HG03097 (cell line): Measurements from ENCODE around the gene GIMAP2.
A peak's percentile ranks its signal among the peaks of the same experiment; 100 is the strongest.
"Not testable (repeated sequence)": the region's sequence is repeated elsewhere in the genome, so short reads cannot be mapped to it uniquely, and the experiment has no call there.

Experiments
- ATAC-seq: cut with Tn5 transposase; IDR thresholded peaks from one replicate; pipeline ENCODE4 v1.9.1; 2021; ENCODE audit not compliant: unreplicated experiment, low FRiP score

The GIMAP2 gene

GRCh38 chr7:150676276-150676675 lies 9.2 kb upstream of the GIMAP2 start:
- ATAC-seq, result not testable (repeated sequence)

- ATAC-seq, result not testable (repeated sequence)
Observed at GRCh38 chr7:150676854-150677253, 8.7 kb upstream of the GIMAP2 start.

GRCh38 chr7:150678601-150679000 lies 6.9 kb upstream of the GIMAP2 start:
- ATAC-seq, result not testable (repeated sequence)

GRCh38 chr7:150680364-150680763 lies 5.1 kb upstream of the GIMAP2 start:
- not testable (repeated sequence) for ATAC-seq

- ATAC-seq, result peak; percentile 45
Observed at GRCh38 chr7:150686030-150686631, 625 bp downstream of the GIMAP2 start.

DNA sequence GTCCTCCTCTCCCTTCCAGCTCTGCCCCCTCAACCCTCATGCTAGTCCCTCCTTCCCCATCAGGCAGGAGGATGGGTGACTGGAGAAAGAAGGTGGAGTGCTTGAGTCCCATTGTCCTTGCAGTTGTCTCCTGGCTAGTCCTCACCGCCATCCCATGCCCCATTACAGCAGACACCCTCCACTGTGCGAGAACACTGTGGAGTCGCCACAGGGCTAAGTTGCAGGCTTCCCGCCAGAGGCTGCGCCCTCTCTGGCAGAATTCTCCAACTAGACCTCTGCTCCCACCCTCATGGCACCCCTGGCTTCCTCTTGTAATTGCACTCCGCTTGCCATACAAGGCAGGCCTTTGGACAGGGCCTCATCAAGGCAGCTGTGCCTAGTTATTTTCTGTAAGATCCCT lies 3.1 kb downstream of the GIMAP2 start:
- ATAC-seq, result no peak

DNA sequence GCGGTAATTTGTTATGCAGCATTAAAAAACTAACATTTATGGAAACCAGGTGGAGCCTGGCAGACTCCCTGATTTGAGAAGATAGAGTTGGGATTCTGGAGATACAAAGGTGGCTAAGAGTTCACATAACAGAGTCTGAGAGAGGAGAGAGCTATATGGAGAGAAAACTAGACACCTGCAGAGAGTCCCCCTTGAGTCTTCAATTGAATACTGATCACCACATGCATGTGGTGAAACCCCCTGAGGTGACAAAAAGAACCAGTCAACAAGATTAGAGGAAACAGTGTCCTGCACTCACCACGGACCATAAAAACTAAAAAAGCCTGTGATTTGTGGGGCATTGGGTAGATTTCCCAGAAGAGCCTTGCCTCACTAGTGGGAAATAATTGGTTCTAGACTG lies 10.1 kb downstream of the GIMAP2 start:
- no peak for ATAC-seq

GRCh38 chr7:150703209-150703608 lies 17.7 kb downstream of the GIMAP2 start:
- ATAC-seq, result no peak

GRCh38 chr7:150715293-150715692 lies 29.8 kb downstream of the GIMAP2 start:
- no peak for ATAC-seq

GRCh38 chr7:150715738-150716137 lies 30.2 kb downstream of the GIMAP2 start:
- ATAC-seq, result no peak

GRCh38 chr7:150716368-150716767 lies 30.9 kb downstream of the GIMAP2 start, which contains the start of gene GIMAP1:
Gene GIMAP1 (plus strand): TSS chr7:150716613. CDS start chr7:150719048, 2,435 bp downstream.
- ATAC-seq, result no peak

GRCh38 chr7:150716939-150717338 lies 31.4 kb downstream of the GIMAP2 start:
- no peak for ATAC-seq

DNA sequence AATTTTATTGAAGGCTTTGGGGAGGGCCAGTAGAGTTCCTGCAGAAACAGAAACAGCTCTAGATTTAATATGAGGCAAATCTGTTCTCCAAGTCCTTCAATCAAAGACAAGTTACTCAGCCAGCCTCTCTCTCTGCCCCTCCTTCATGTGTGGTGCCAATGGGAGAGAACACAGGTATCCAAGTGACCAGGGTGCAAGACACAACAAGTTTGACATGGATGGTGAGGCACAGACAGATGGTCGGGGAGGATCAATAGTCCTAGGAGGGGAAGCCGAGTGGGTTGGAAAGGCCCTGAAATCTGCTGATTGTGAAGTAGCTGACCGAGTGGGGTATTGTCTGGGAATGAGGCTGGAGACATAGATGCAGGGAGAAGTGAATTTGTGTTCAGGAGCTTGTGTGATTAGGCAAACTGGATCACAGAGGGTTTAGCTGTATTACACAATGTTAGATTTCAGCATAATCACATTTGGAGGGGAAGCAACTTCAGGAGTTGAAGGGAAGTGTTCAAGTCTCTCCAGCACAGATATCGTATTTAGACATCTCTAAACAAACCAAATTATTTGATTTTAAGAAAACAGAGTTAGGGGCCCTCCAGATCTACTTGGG lies 32.4 kb downstream of the GIMAP2 start:
- ATAC-seq, result no peak

GRCh38 chr7:150719436-150719835 lies 33.9 kb downstream of the GIMAP2 start:
- ATAC-seq, result no peak

- no peak for ATAC-seq
Observed at GRCh38 chr7:150719960-150720891, 34.7 kb downstream of the GIMAP2 start.

DNA sequence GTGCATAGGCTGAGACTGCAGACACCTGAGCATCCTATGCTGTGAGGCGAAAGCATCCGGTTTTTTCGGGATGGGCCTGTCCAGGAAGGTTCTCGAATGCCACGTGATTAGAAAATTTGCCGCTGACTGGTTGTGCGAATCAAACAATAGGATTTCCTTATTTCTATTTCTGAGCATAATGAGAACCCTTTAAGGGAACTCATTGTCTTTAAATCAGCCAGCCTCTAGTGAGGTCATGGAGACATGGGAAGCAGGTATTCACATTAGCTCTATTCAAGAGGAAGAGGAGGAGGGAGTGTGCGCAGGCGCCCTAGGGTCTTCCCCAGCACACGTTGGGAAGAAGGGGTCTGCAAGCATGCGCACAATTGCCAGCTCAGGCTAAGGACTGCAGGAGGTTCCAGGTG lies 36.5 kb downstream of the GIMAP2 start:
- ATAC-seq, result no peak

GRCh38 chr7:150722431-150722931 lies 37.0 kb downstream of the GIMAP2 start:
- ATAC-seq, result no peak

DNA sequence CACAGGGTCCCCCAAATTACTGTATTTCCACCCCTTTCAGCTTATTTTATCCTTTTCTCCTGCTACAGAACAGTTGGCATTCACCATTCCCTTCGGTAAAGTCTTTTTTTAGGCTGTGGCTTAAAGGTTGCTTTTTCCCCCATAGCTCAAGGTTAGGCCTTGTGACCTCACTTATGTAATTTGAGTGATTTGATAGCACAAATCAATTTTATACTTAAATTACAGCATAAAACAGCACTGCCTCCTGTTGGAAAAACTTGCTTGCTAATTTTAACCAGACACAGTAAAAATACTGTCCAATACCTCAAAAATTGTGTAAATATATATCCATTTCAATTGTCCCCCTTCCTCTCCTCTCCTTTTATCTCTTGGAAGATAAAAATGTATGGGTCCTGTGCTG lies 38.0 kb downstream of the GIMAP2 start:
- no peak for ATAC-seq

- no peak for ATAC-seq
Observed at GRCh38 chr7:150727381-150727780, 41.9 kb downstream of the GIMAP2 start.

DNA sequence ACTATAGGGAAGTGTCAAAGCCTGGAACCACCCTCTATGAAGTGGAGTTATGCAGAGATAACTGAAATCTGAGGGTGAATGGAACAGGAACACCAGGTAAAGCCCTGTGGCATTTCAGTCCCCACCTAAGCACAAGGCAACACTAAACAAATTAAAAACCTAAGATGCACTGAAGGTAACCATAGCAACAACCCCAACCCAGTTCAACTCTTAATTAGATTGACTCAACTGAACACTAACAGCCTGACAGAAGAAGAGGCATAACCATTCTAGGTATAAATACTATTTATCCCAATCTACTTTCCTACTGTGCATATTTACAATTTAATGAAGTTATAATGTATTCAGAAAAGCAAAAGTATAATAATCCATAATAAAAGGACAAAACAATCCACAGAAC lies 42.5 kb downstream of the GIMAP2 start:
- no peak for ATAC-seq

GRCh38 chr7:150728609-150729008 lies 43.1 kb downstream of the GIMAP2 start:
- no peak for ATAC-seq
